Tibial nerve (tissue), 3 donors: Measurements from ENCODE around the gene KIF1B.

ENCODE experiments used
- CTCF ChIP-seq, 5 experiments: fragments of 200-600 bp in 3 of 5; fragments of 450-650 bp in 2 of 5; sonication (generic) in 3 of 5; IDR thresholded peaks; one replicate each; pipeline ENCODE4 v1.5.1; 2016 to 2019; ENCODE audit warnings: antibody characterized with exemption in 5 of 5, mild to moderate bottlenecking in 3 of 5, moderate library complexity in 2 of 5
- POLR2A ChIP-seq, 2 donors: fragments of 450-650 bp; IDR thresholded peaks; one replicate each; pipeline ENCODE4 v1.6.1; 2017; ENCODE audit warnings: antibody characterized with exemption in 2 of 2, mild to moderate bottlenecking in 2 of 2, moderate library complexity in 2 of 2

- no peak for TF ChIP-seq CTCF (IDR thresholded peaks at IDR 0.05)
- no peak for TF ChIP-seq POLR2A (IDR thresholded peaks at IDR 0.05)
Observed at GRCh38 chr1:10308001-10308400, 97.6 kb downstream of the KIF1B start.
